Dedifferentiated amniotic fluid mesenchymal stem cell (primary cell): Measurements from ENCODE around the gene DPEP1.

Experiments
- DNase-seq: peaks from one replicate; pipeline ENCODE4 v3.0.0-alpha.2; 2016; ENCODE audit errors: extremely low spot score

The DPEP1 gene

GRCh38 chr16:89687092-89687940 lies 73.9 kb downstream of the DPEP1 start:
- DNase-seq: no peak
